Activated T-cell treated with anti-CD3 and anti-CD28 coated beads, Interleukin-2, amount 50 U/mL, for 1 hour (primary cell): ENCODE measurements around the gene HNF1A.
A peak's percentile ranks its signal among the peaks of the same experiment; 100 is the strongest.
"Not testable (repeated sequence)": the region's sequence is repeated elsewhere in the genome, so short reads cannot be mapped to it uniquely, and the experiment has no call there.

Experiments used
- DNase-seq: peaks from one replicate; pipeline ENCODE4 v3.0.0-alpha.2; 2020

HNF1A gene, protein sequence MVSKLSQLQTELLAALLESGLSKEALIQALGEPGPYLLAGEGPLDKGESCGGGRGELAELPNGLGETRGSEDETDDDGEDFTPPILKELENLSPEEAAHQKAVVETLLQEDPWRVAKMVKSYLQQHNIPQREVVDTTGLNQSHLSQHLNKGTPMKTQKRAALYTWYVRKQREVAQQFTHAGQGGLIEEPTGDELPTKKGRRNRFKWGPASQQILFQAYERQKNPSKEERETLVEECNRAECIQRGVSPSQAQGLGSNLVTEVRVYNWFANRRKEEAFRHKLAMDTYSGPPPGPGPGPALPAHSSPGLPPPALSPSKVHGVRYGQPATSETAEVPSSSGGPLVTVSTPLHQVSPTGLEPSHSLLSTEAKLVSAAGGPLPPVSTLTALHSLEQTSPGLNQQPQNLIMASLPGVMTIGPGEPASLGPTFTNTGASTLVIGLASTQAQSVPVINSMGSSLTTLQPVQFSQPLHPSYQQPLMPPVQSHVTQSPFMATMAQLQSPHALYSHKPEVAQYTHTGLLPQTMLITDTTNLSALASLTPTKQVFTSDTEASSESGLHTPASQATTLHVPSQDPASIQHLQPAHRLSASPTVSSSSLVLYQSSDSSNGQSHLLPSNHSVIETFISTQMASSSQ

GRCh38 chr12:120978296-120979219 lies at the start of gene HNF1A:
Gene HNF1A, plus strand, starts transcription at chr12:120978543. Its CDS starts 226 bp downstream, at chr12:120978769.
- no peak for DNase-seq

GRCh38 chr12:120928864-120929652 lies 49.3 kb upstream of the HNF1A start:
- no peak for DNase-seq

DNA sequence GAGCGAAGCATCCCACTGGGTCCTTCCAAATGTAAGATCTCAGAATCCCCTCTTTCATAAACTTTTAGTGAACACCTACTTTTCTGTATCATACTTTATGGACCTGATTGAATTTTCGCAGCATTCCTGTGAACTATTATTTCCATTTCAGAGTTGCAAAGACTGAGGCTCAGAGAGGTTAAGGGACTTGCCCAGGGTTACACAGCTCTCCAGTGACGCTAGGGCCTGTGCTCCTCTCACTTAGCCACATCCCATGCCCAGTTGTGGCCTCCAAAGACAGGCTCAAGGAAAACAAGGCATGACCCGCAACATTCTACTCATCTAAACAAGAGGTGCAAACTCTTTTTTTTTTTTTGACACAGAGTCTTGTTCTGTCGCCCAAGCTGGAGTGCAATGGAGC lies 48.3 kb upstream of the HNF1A start:
- no peak for DNase-seq

GRCh38 chr12:120932058-120932457 lies 46.3 kb upstream of the HNF1A start:
- DNase-seq = no peak

DNA sequence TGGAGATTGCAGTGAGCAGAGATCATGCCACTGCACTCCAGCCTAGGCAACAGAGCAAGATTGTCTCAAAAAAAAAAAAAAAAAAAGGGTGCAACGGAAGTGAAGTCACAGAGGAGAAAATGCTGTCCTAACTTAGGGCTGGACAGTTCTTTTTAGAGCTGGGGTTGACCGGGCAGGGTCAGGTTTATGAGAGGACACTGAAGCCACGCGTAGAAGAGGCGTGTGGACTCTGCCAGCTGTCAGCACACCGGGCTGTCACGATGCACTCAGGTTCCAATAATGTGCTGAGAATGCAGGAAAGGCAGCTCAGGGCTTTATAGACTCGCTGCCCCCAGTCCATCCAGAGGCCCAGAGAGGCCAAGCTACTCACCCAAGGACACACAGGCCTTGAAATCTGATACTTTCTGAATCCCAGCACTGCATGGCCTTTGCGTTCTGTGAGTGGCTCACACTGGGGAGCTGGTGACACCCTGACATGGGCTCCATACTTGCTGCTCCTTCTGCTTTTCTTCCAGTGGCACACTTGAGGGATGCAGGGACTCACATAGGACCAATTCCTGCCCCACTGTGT lies 45.3 kb upstream of the HNF1A start:
- no peak for DNase-seq

DNA sequence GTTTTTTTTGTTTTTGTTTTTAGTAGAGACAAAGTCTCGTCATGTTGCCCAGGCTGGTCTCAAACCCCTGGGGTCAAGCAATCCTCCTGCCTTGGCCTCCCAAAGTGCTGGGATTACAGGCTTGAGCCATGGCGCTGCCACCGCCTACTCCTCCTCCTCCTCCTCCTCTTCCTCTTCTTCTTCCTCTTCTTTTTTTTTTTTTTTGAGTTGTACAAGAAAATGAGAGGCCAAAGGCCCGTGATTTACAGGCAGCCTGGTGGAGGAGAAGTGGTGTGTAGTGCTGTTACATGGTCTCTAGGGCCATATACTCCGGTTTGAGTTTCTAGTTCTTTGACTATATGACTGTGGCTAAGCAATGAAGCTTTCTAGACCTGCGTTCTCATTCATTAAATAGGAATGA lies 44.6 kb upstream of the HNF1A start:
- DNase-seq = no peak

DNA sequence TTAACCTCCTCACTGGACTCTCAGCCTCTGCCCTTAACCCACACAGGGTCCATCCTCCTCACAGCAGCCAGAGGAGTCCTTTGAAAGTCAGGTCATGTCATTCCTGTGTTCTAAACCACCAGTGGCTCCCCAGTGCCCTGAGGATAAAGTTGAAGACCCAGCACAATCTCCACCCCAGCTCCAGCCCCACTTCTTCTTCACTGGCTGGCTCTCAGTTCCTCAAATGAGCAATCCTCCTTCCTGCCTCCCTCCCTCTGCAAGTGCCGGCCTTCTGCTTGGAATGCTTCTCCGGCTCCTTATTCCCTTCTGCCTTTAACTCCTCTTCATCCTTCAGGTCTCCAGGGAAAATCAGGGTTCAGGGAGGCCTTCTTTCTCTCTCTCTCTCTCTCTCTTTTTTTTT lies 42.1 kb upstream of the HNF1A start:
- no peak for DNase-seq

DNA sequence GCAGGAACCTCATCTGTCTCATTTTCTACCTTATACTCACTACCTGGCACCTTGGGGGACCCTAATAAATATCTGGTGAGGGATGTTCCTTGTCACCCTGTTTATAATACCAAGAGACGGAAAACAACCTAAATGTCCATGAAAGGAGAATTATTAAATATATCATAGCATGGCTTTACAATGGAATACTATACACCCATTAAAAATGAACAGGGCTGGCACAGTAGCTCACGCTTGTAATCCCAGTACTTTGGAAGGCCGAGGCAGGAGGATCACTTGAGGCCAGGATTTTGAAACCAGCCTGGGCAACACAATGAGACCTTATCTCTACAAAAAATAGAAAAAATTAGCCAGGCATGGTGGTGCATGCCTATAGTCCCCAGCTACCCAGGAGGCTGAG lies 39.8 kb upstream of the HNF1A start:
- DNase-seq = no peak

DNA sequence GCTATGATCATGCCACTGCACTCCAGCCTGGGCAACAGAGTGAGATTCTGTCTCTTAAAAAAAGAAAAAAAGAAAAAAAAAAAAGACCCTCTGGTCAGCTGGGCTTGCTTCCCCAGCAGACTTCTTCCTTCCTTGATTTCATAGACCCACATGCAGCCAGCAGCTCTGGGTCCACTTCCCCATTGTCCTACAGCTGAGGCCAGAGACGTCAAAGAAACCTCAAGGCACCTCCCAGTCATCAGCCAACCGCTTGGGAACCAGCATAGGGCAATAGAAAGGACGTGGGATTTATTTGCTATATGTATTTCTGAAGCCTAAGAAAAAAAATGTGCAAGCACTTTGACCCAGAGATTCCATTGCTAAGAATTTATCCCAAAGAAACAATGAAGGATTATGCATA lies 38.8 kb upstream of the HNF1A start:
- no peak for DNase-seq

GRCh38 chr12:120940006-120940405 lies 38.3 kb upstream of the HNF1A start:
- DNase-seq = no peak

DNA sequence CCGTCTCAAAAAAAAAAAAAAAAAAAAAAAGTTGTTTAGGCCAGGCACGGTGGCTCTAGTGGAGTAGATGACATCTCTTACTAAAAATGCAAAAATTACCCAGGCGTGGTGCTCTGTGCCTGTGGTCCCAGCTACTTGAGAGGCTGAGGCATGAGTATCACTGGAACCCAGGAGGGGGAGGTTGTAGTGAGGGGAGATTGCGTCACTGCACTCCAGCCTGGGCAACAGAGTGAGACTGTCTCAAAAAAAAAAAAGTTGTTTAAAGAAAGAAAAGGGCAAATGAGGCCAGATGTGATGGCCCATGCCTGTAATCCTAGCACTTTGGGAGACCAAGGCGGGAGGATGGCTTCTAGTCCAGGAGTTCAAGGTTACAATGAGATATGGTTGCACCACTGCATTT lies 37.5 kb upstream of the HNF1A start:
- no peak for DNase-seq

DNA sequence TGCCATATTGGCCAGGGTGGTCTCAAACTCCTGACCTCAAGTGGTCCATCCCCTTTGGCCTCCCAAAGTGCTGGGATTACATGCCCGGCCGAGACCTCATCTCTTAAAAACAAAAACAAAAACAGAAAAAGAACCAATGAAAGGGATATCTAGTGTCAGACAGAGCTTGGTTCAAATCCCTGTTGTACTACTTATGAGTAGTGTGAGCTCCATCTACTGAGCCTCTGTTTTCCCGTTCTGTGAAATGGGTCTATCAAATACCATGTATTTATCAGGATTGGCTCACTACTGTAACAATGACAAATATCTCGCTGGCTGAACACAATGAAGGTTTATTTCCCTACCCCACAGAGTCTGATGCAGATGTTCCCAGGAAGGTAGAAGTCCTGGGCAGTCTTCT lies 36.9 kb upstream of the HNF1A start:
- DNase-seq = no peak

GRCh38 chr12:120941846-120942405 lies 36.4 kb upstream of the HNF1A start:
- DNase-seq = no peak

DNA sequence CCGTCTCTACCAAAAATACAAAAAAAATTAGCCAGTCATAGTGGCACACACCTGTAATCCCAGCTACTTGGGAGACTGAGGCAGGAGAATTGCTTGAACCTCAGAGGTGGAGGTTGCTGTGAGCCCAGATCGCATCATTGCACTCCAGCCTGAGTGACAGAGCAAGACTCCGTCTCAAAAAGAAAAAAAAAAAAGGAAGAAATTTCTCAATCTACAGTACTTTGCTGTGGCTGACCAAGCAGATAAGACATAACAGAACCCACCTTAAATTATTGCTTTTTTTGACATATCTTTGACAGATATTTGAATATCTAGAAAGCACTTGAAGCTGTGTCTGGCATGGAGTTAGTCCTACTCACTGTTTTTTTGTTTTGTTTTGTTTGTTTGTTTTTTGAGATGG lies 34.9 kb upstream of the HNF1A start:
- no peak for DNase-seq

DNA sequence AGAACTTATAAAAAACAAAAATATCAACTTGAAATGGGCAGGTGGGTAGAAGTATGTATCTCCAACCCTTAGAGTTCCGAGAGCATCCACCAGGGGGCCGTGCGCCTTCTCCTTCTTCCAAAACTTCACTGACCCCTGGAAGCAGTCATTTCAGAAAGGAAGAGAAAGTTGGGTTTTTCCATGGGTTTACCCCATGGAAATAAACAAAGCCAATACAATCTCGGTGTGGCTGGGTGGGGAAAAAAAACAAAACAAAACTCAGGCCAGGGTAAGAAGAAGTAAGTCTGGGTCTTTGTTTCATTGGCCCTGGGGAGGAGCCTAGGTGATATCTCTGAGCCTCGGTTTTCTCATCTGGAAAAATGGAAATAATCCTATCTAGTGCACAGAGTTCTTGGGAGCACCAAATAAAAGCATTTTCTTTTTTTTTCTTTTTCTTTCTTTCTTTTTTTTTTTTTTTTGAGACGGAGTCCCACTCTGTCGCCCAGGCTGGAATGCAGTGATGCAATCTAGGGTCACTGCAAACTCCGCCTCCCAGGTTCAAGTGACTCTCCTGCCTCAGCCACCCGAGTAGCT lies 33.6 kb upstream of the HNF1A start:
- peak; percentile 68 for DNase-seq

GRCh38 chr12:120945516-120945915 lies 32.8 kb upstream of the HNF1A start:
- DNase-seq = not testable (repeated sequence)

GRCh38 chr12:120950260-120950799 lies 28.0 kb upstream of the HNF1A start:
- DNase-seq = not testable (repeated sequence)

DNA sequence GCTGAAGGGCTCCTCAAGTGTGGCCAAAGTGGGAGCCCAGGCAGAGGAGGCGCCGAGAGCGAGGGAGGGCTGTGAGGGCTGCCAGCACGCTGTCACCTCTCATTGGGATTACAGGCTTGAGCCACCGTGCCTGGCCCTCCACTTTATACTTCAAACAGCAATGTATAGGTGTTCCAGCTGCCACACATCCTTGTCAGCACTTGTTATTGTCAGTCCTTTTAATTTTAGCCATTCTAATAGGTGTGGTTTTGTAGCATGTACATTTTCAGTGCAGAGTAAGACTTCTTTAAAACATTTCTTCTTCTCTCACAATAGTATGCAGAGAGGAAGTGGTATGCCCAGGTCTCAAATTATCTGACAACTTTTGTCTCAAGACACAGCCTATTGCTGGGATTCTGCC lies 27.5 kb upstream of the HNF1A start:
- DNase-seq = no peak

DNA sequence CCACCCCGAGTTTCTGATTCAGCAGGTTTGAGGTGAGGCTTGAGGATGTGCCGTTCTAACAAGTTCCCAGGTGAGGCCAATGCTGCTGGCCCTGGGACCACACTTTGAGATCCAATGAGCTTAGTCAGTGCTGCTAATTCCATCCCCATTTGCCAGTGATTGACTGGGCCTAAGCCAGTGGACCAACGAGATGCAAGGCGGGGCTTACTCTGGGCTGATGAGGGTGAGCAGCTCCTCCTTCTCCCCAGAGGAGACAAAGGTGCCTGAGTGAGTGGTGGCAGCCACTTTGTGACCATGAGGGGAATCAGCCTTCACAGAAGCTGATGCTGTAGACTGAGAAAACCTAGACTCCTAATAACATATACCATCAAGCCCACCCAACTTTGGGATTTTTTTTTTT lies 23.1 kb upstream of the HNF1A start:
- no peak for DNase-seq

- no peak for DNase-seq
Measured at GRCh38 chr12:120956579-120957300, 21.6 kb upstream of the HNF1A start.
